Measurements from ENCODE around the gene MLYCD. TPM values are rescaled to one million over a fixed set of nuclear protein-coding genes. Genes with fewer than 3 reads are reported as not detected.

The MLYCD gene
- total and polyA plus RNA-seq, 7 donors: 8.3 to 21.6 (median 14.7) TPM

GRCh38 chr16:83926726-83927397 lies 27.9 kb downstream of the MLYCD start:
- Histone ChIP-seq H3K9me3 (no peaks in the 10 kb centered on the region), H3K4me3 (peak overlapping the region; percentile 25), H3K27ac (no peak overlapping the region), H3K36me3 (ENCODE audit: insufficient read depth in 1 of 2, low read depth in 1 of 2) (peaks cover 0 to 3% of the 10 kb centered on the region in 2 donors), H3K27me3 (ENCODE audit: insufficient read depth in 3 of 3, low read length in 2 of 3) (no peaks in the 10 kb centered on the region), H3K4me1 (peaks cover 8% of the 10 kb centered on the region)
- 18 to 19% (median 19%) methylated on average over 35 of the region's 35 CpGs for WGBS, 3 donors
- DNase-seq (peak; percentile 77 to 88), ATAC-seq (peak; percentile 84 to 89 (median 88))
- intact Hi-C loops (cut with DNase I): loop anchor here in 1 of 2 donors (2.0 kb wide), 1 partner anchor 138 kb away; no protein-coding TSS in a partner anchor
- peak; percentile 97 for TF ChIP-seq CTCF (IDR thresholded peaks at IDR 0.05)

GRCh38 chr16:83928341-83929055 lies 29.6 kb downstream of the MLYCD start:
- WGBS, 3 donors: 85 to 92% (median 85%) methylated on average over 16 of the region's 16 CpGs
- ATAC-seq: no peak
- intact Hi-C loops (cut with DNase I): no loop called here

GRCh38 chr16:83929811-83930555 lies 31.1 kb downstream of the MLYCD start:
- H3K4me3 ChIP-seq: no peak overlapping the region
- H3K36me3 ChIP-seq (ENCODE audit: insufficient read depth in 1 of 2, low read depth in 1 of 2): peaks cover 0 to 3% of the 10 kb centered on the region in 2 donors
- TF ChIP-seq CTCF (IDR thresholded peaks at IDR 0.05): no peak
- intact Hi-C loops (cut with DNase I): no loop called here
- 77 to 85% (median 77%) methylated on average over 17 of the region's 17 CpGs for WGBS, 3 donors
- H3K27me3 ChIP-seq (ENCODE audit: insufficient read depth in 3 of 3, low read length in 2 of 3): no peaks in the 10 kb centered on the region
- ATAC-seq (no peak), DNase-seq (peak; percentile 7 to 42)
- H3K9me3 ChIP-seq: no peaks in the 10 kb centered on the region
- H3K27ac ChIP-seq: no peak overlapping the region
- H3K4me1 ChIP-seq: peaks cover 8% of the 10 kb centered on the region

More at GRCh38 chr16:83928341-83929055, 29.6 kb downstream of the MLYCD start:
- TF ChIP-seq CTCF (IDR thresholded peaks at IDR 0.05): no peak
- peaks cover 0 to 3% of the 10 kb centered on the region in 2 donors for H3K36me3 ChIP-seq (ENCODE audit: insufficient read depth in 1 of 2, low read depth in 1 of 2)
- H3K9me3 ChIP-seq: no peaks in the 10 kb centered on the region
- DNase-seq: peak in 1 of 2 donors; percentile 4
- peaks cover 8% of the 10 kb centered on the region for H3K4me1 ChIP-seq
- H3K27ac ChIP-seq: no peak overlapping the region
- no peaks in the 10 kb centered on the region for H3K27me3 ChIP-seq (ENCODE audit: insufficient read depth in 3 of 3, low read length in 2 of 3)
- no peak overlapping the region for H3K4me3 ChIP-seq

- peaks cover 8% of the 10 kb centered on the region for H3K4me1 ChIP-seq
- H3K27ac ChIP-seq: no peak overlapping the region
- TF ChIP-seq CTCF (IDR thresholded peaks at IDR 0.05): no peak
- H3K9me3 ChIP-seq: no peaks in the 10 kb centered on the region
- no peak for ATAC-seq
- peak in 1 of 2 donors; percentile 15 for DNase-seq
- intact Hi-C loops (cut with DNase I): no loop called here
- H3K27me3 ChIP-seq (ENCODE audit: insufficient read depth in 3 of 3, low read length in 2 of 3): peaks cover 0 to 3% (median 0%) of the 10 kb centered on the region in 3 donors
- no peak overlapping the region for H3K4me3 ChIP-seq
- 76 to 91% (median 82%) methylated on average over 22 of the region's 22 CpGs for WGBS, 3 donors
- peaks cover 0 to 3% of the 10 kb centered on the region in 2 donors for H3K36me3 ChIP-seq (ENCODE audit: insufficient read depth in 1 of 2, low read depth in 1 of 2)
These were observed 32.0 kb downstream of the MLYCD start for GRCh38 chr16:83930730-83931500.
